Effector CD8-positive, alpha-beta T cell (primary cell): ENCODE measurements around the gene RALGAPB.

Source experiments
- DNase-seq: peaks from one replicate; lab custom pipeline; 2025; lab: John Stamatoyannopoulos, UW

The RALGAPB gene

DNA sequence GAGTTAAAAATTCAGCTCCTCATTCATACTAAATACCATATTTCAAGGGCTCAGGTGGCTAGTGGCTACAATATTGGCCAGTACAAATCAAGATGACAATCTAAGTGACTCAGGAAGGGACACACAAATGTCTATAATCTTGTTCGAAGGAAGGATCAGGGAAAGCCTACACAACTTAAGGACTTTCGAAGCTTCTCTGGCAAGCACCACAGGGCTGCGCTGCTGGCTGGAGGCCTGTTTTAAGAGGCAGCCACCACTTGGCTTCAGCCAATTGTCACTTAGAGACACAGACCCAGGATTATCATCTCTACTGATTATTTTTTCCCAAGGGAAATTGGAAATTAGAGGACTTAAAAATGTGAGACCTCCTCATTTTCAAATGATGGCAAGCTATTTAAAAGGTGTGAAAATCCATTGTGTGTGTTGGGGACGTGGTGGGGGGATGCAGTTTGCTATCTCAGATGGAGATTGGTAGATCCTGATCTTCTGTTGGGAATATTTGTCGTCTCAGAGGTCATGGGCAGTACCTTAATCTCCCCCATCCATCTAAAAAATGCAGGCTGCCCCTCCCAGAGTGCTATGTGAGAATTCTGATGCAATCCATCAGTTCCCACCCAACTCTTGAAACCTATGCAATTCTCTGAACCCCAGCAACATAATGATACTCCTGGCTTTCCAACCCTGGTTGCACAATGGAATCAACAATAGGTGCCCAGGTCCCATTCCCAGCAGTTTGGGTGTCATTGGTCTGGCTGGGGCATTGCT is 140.3 kb downstream of the RALGAPB start:
- DNase-seq, result no peak

DNA sequence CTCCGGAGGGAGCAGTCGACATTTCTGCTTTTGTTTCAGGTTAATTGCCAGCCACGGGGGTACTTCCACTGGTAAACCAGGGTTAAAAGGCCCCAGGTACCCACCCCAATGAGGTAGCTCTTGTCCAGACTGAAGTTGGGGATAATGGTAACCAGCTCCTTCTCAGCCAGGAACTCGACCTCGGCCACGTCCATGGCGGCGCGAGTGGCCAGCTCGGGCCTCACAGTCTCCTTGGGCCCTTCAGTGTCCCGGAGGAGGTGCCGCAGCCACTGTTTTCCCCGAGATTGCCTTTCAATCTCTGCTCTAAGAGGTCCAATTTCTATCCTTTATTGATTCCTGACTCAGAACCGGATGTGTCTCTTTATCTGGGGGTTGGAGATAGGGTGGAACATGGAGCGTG is 142.6 kb downstream of the RALGAPB start:
- no peak for DNase-seq

DNA sequence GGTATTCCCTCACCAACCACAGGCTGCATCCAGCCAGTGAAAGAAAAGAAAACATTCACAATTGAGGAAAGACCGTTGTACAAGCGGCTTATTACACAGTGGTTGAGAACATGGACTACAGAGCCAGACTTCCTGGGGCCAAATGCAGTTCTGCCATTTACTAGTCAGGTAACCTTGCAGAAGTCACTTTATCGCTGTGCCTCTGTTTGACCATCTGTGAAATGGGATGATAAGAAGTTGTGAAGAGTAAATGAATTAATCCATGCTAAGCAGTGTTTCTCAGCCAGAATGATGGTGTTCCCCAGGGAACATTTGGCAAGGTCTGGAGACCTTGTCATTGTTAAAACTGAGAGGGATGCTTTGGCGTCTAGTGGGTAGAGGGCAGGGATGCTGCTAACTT is 143.8 kb downstream of the RALGAPB start:
- DNase-seq, result no peak

DNA sequence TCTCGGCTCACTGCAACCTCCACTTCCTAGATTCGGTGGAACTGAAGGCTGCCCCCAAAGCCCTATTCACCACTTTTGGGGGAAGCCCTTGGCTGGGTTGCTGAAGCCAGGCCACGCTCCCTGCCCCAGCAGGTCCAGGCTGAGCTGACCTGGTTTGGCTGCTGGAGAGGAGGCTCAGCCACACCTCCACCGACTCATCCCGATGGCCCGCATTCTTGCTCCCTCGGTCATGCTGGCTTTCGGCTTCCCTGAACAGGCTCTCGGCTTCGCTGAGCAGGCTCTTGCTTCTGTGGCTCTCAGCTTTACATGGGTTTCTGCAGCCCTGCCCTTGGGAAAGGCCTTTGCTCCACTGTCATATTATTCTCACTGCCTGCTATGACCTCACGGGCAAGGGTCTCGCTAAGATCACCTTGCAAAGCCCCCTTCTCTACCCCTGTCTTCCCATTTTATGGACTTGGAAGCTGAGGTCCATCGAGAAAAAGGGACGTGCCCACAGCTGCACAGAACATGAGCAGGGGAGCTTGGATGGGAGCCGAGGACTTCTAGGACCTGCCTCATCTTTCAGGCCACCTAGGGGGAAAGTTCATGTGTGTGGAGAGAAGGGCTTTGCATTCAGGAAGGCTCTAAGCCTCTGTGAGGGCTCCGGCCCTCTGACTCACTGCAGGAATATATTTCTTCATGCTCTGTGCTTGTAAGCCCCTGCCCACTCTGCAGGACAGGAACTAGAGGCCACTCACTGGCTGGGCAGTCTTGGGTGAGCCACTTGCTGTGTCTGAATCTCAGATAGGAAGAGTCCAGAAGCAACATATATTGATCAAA is 144.6 kb downstream of the RALGAPB start:
- no peak for DNase-seq

DNA sequence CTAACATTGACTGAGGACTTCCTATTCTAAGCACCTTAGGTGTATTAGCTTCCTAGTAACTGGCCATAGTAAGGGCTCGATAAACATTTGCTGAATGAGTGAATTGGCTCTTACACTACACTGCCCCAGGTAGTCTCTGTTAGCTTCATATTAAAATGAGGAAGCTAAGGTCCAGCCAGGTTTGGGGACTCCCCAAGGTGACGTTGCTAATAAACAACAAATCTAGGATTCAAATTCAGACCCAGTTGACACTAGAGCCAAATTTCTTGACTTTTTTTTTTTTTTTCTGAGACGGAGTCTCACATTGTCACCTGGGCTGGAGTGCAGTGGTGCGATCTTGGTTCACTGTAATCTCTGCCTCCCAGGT is 145.2 kb downstream of the RALGAPB start:
- DNase-seq, result no peak

DNA sequence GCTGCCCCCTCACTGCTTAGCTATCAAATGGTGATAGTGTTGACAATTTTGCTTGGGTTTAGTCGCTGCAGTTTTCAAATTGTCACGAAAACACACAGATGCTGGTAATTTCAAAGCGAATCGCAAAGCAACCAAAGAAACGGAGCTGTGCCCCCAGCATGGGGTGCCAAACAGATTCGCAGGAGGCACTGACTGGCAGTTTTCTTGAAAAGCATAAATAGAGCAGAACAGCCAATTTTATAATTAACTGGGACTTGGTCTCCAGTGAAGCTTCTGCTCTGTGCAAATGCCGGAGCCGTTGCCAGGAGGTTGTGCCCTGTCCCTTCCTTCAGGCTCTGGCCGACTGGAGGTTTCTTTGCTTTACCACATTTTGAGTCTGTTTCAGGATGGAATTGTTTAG is 147.8 kb downstream of the RALGAPB start:
- no peak for DNase-seq

DNA sequence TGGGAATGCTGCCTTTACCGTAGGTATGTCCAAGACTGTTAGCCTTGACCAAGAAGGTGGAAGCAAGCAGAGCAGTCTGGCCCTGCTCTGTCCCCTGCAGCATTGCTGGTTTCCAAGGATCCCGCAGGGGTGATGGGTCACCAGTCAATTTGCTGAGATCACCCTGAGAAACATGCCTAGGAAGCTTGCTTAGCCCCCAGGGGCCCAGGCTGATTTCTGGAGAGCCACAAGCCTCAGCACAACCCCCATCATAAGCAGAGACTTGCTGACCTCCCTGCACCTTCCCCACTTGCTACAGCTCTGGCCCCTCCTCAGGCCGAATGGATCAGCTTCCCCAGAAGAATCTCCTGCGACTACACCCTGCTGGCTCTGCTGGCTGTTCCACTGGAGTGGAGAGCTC is 150.4 kb downstream of the RALGAPB start:
- no peak for DNase-seq

DNA sequence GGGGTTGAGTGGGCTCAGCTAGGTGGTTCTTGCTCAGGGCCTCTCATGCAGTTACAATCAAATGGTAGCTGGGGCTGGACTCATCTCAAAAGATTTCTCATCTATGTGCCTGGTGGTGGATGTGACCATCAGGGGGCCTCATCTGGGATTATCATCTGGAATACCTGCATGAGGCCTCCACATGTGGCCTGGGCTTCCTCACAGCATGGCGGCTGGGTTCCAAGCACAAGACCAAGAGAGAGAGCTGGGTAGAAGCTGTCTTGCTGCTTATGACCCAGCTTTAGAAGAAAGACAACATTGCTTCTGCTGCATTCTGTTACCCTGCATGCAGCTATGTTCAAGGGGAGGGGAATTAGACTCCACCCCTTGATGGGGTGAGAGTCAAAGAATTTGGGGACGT is 151.4 kb downstream of the RALGAPB start:
- no peak for DNase-seq

DNA sequence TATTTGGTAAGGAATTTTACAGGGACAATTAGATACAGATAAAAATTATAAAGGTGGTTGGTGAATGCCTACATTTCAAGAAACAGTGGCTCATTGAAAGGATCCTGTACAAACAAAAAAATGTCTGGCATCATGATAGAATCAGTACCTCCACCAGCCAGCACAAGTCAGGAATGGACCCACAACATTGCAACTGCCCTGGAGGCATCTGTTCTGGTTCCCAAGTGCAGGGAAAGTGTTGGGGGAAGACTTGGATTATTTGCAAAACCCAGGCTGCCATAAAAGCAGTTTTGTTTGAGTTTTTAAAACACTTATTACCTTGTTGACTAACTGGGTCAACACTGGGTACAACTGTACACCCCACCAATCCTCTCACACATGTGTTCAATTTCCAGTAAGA is 153.3 kb downstream of the RALGAPB start:
- no peak for DNase-seq

DNA sequence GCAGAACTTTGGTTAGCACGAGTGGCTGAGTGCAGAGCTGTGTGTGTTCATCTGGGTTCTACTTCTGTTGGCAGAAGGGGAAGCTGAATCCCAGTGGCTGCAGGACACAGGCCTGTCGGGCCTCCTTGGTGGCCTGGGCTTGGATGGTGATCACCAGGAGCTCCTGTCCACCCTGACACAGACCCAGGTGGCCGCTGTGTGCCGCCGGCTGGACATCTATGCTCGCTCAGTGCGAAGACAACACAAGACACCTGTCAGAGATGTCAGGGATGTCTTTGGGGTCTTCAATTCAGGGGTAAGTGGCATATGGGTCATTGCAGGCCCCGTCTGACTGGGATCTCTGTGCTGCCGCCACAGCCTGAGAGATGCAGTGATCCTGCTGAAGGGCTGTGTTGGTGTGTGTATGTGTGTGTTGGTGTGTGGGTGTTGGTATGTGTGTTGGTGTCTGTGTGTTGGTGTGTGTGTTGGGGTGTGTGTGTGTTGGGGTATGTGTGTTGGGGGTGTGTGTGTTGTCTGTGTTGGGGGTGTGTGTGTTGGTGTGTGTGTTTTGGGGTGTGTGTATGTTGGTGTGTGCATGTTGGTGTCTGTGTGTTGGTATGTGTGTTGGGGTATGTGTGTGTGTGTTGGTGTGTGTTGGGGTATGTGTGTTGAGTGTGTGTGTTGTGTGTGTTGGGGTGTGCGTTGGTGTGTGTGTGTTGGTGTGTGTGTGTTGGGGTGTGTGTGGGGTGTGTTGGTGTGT is 154.4 kb downstream of the RALGAPB start:
- no peak for DNase-seq
